ENCODE results near the gene ARHGAP40.

The ARHGAP40 gene

DNA sequence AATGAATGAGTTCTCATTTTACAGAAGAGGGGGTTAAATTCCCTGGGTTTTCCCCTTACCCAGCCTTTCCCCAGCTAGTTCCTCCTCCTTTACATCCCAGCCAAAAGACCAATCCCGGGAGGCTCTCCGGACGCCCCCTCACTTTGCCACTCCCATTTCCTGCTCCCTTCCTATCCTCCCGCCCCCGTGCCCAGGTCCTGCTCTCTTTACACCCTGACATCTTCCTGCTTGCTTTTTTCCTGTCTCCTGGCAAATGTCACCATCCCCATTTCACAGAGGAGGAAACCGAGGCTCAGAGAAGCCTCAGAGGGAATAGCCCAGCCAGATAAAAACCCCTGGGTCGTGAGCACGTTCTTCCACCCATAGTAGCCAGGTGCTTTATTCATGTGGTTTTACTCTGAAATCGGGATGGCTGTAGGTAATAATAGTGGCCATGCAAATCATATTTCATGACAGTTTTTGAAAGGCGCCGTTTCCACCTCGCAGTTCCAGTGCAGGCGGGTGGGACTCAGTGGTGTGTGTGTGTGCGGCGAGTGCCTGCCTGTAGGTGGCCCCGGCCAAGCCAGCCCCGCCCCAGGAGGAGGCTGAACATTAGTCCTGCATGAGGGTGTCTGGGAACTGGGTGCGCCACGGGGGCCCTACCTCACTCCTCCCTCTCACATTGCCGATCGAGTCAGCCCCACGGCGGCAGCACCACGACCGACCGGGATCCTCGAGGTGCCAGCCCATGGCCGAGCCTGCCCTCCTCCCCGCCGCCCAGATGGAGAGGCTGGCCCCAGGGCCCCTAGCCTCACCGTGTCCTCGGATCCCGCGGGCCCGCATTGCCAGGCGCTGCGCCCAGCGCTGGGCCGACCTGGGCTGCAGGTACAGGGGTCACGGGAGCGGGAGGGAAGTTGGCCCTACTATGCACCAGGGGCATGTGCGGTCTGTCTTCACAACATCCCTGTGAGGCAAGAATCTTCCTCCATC lies at the start of gene ARHGAP40:
ARHGAP40 (plus strand) TSS at position 594 of the 969 bp plus-strand sequence.
- no peak for DNase-seq (ENCODE audit: extremely low read depth, low read depth)
- no peak; the same call in 1 of the 2 replicates for TF ChIP-seq CTCF (IDR thresholded peaks at IDR 0.05; ENCODE audit: low read depth, low read length)

DNA sequence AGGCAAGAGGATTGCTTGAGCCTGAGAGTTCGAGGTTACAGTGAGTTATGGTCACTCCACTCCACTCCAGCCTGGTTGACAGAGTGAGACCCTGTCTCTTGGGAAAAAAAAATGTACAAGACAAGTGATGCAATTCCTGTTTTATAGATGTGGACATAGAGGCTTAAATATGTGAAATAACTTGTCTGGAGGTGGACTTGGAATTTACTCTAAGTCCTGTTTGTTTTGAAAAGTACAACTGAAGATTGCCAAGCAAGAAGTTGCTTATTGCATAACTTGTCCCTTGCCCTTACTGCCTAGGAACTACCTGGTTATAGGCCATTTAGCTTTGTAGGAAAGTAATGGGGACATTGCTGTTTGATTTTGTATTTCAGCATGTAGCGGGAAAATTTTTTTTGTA lies 46.6 kb upstream of the ARHGAP40 start:
- no peak for DNase-seq (ENCODE audit: extremely low read depth, low read depth)
- no peak for TF ChIP-seq CTCF (IDR thresholded peaks at IDR 0.05; ENCODE audit: low read depth, low read length)

GRCh38 chr20:38555395-38555794 lies 46.2 kb upstream of the ARHGAP40 start:
- no peak for TF ChIP-seq CTCF (IDR thresholded peaks at IDR 0.05; ENCODE audit: low read depth, low read length)
- DNase-seq (ENCODE audit: extremely low read depth, low read depth), result no peak

DNA sequence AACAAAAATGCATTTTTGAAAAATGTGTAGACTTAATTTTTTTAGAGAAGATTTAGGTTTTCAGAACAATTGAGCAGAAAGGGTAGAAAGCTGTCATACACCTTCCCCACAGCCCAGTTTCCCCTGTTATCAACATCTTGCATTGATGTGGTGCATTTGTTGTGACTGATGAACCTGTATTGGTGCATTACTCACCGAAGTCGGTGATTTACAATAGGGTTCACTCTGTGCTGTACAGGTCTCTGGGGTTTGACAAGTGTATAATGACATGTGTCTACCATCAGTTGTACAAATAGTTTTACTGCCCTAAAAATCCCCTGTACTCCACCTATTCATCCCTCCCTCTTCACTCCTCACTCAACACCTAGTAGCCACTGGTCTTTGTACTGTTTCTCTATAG lies 44.4 kb upstream of the ARHGAP40 start:
- no peak for DNase-seq (ENCODE audit: extremely low read depth, low read depth)

GRCh38 chr20:38558596-38559360 lies 42.8 kb upstream of the ARHGAP40 start:
- no peak for TF ChIP-seq CTCF (IDR thresholded peaks at IDR 0.05; ENCODE audit: low read depth, low read length)
- DNase-seq (ENCODE audit: extremely low read depth, low read depth), result no peak

More for the DNA sequence above, 44.4 kb upstream of the ARHGAP40 start:
- TF ChIP-seq CTCF (IDR thresholded peaks at IDR 0.05; ENCODE audit: low read depth, low read length), result no peak

DNA sequence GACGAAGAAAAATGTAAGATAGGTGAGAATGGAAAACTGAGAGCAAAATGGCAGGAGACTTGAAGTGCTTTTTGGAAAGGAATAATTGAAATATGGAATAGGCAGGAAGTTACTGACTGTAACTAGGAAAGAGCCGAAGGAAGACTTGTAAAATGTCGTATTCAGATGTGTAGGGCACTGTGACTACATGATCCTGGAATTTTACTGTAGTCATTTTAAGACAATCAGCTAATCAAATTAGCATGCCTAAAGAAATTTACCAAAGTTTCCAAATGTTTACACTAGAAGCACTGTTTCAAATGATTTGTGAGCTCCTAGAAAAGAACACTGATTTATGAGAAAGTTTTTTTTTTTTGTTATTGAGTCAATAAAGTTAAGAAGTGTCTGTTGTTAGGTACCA lies 41.8 kb upstream of the ARHGAP40 start:
- no peak for TF ChIP-seq CTCF (IDR thresholded peaks at IDR 0.05; ENCODE audit: low read depth, low read length)
- no peak for DNase-seq (ENCODE audit: extremely low read depth, low read depth)

Data from AG09319 (cell line).